Measurements from ENCODE around the gene ZNF536. TPM values are rescaled to one million over a fixed set of nuclear protein-coding genes. Genes with fewer than 3 reads are reported as not detected.

Gene ZNF536
- total and polyA plus RNA-seq, 2 of the 4 experiments (the other 2 are of a cell fraction) = not detected

GRCh38 chr19:30420316-30420715 is 48.1 kb downstream of the ZNF536 start:
- dilution Hi-C loops (cut with HindIII; ENCODE audit: low sequenced_read_pairs, unreplicated experiment) (no loop called here), in situ Hi-C loops (cut with MboI; ENCODE audit: low sequenced_read_pairs) (no loop called here), intact Hi-C loops (cut with micrococcal nuclease) (no loop called here)
- Histone ChIP-seq H3K9me1 (ENCODE audit: insufficient read depth, low read length) (no peaks in the 10 kb centered on the region), H2BK20ac (ENCODE audit: low read depth, low read length) (no peak overlapping the region), H3K27ac (ENCODE audit: insufficient read depth, low read length) (no peak overlapping the region), H3K18ac (ENCODE audit: low read depth, low read length) (no peak overlapping the region), H3K79me1 (ENCODE audit: low read depth in 1 of 2, low read length in 2 of 2) (no peaks in the 10 kb centered on the region), H3K4me1 (ENCODE audit: control insufficient read depth, insufficient read depth, low read length) (no peaks in the 10 kb centered on the region), H3K56ac (ENCODE audit: extremely low read depth, insufficient read depth, low read length) (no peak overlapping the region), H2BK120ac (ENCODE audit: low read depth, low read length) (no peak overlapping the region), H2AK5ac (ENCODE audit: low read depth, low read length) (no peak overlapping the region), H3K14ac (replicated peaks; ENCODE audit: low read depth, low read length) (no peak overlapping the region), H4K91ac (ENCODE audit: insufficient read depth, low read depth, low read length) (no peak overlapping the region), H3K9me3 (ENCODE audit: control insufficient read depth, insufficient read depth, low read length) (peaks cover 17% of the 10 kb centered on the region), H2AFZ (replicated peaks; ENCODE audit: low read length, poor library complexity) (no peak overlapping the region), H3K36me3 (ENCODE audit: control insufficient read depth, insufficient read depth, low read length) (no peaks in the 10 kb centered on the region), H3K9ac (ENCODE audit: low read depth, low read length) (no peak overlapping the region), H4K20me1 (ENCODE audit: insufficient read depth, low read length) (no peaks in the 10 kb centered on the region), H2BK15ac (ENCODE audit: low read depth, low read length) (no peak overlapping the region), H3K23ac (ENCODE audit: low read depth, low read length) (no peak overlapping the region), H2AK9ac (replicated peaks; ENCODE audit: low read depth, low read length, poor library complexity) (no peak overlapping the region), H4K8ac (ENCODE audit: low read depth in 2 of 2, low read length in 2 of 2) (no peak overlapping the region), H3K4me3 (ENCODE audit: insufficient read depth, low read depth, low read length) (no peak overlapping the region), H3K27me3 (ENCODE audit: control insufficient read depth, insufficient read depth, low read length) (no peaks in the 10 kb centered on the region), H3K4me2 (ENCODE audit: low read depth, low read length) (no peak overlapping the region), H3K4ac (ENCODE audit: low read depth, low read length) (no peak overlapping the region), H4K5ac (ENCODE audit: low read depth, low read length) (no peak overlapping the region), H2BK5ac (ENCODE audit: low read depth, low read length, poor library complexity, severe bottlenecking) (no peak overlapping the region)
- BruUV-seq (replicated peaks) = no TSS peak
- ChIA-PET CTCF (no interaction called here), POLR2A (ENCODE audit: unreplicated experiment) (no interaction called here)
- WGBS, 2 experiments (ENCODE audit: extremely low coverage in 2 of 2, insufficient read length in 1 of 2) = no CpG with 5 or more reads among the region's 8 CpGs
- ATAC-seq (ENCODE audit: low read depth) = no peak
- DNase-seq = no peak
- no peak for TF ChIP-seq CEBPB (IDR thresholded peaks at IDR 0.05; ENCODE audit: low read depth, low read length)
- TF ChIP-seq ELK1 (IDR thresholded peaks at IDR 0.05; ENCODE audit: borderline replicate concordance, low read depth, low read length) = no peak
- TF ChIP-seq NFE2L2 (IDR thresholded peaks at IDR 0.05; ENCODE audit: low read depth, low read length) = no peak
- TF ChIP-seq, protein P1, sequence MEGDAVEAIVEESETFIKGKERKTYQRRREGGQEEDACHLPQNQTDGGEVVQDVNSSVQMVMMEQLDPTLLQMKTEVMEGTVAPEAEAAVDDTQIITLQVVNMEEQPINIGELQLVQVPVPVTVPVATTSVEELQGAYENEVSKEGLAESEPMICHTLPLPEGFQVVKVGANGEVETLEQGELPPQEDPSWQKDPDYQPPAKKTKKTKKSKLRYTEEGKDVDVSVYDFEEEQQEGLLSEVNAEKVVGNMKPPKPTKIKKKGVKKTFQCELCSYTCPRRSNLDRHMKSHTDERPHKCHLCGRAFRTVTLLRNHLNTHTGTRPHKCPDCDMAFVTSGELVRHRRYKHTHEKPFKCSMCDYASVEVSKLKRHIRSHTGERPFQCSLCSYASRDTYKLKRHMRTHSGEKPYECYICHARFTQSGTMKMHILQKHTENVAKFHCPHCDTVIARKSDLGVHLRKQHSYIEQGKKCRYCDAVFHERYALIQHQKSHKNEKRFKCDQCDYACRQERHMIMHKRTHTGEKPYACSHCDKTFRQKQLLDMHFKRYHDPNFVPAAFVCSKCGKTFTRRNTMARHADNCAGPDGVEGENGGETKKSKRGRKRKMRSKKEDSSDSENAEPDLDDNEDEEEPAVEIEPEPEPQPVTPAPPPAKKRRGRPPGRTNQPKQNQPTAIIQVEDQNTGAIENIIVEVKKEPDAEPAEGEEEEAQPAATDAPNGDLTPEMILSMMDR (conservative IDR thresholded peaks at IDR 0.05; ENCODE audit: low read depth, low read length) = no peak
- no peak for TF ChIP-seq FOS (IDR thresholded peaks at IDR 0.05; ENCODE audit: low read depth, low read length)
- no peak for TF ChIP-seq CHD1 (IDR thresholded peaks at IDR 0.05; ENCODE audit: low read depth, low read length)
- TF ChIP-seq MAZ (IDR thresholded peaks at IDR 0.05; ENCODE audit: borderline replicate concordance, low read depth, low read length) = no peak
- TF ChIP-seq, protein P2, sequence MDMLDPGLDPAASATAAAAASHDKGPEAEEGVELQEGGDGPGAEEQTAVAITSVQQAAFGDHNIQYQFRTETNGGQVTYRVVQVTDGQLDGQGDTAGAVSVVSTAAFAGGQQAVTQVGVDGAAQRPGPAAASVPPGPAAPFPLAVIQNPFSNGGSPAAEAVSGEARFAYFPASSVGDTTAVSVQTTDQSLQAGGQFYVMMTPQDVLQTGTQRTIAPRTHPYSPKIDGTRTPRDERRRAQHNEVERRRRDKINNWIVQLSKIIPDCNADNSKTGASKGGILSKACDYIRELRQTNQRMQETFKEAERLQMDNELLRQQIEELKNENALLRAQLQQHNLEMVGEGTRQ (IDR thresholded peaks at IDR 0.05; ENCODE audit: low read depth, low read length) = no peak
- no peak for TF ChIP-seq POLR2A (IDR thresholded peaks at IDR 0.05; ENCODE audit: low read depth, low read length)
- no peak for TF ChIP-seq RCOR1 (IDR thresholded peaks at IDR 0.05; ENCODE audit: insufficient replicate concordance, low read length)
- TF ChIP-seq SMC3 (IDR thresholded peaks at IDR 0.05; ENCODE audit: low read depth, low read length) = no peak
- TF ChIP-seq BHLHE40 (IDR thresholded peaks at IDR 0.05; ENCODE audit: low read depth, low read length) = no peak
- TF ChIP-seq RAD21 (IDR thresholded peaks at IDR 0.05; ENCODE audit: low read length) = no peak
- TF ChIP-seq MAFK (IDR thresholded peaks at IDR 0.05; ENCODE audit: low read depth, low read length) = no peak
- TF ChIP-seq MXI1 (IDR thresholded peaks at IDR 0.05; ENCODE audit: borderline replicate concordance, low read depth, low read length) = no peak
- TF ChIP-seq RFX5 (IDR thresholded peaks at IDR 0.05; ENCODE audit: low read depth, low read length) = no peak

Measured in IMR-90 (cell line).